ENCODE data around the gene CNN1. TPM values are rescaled to one million over a fixed set of nuclear protein-coding genes. Genes with fewer than 3 reads are reported as not detected.

The CNN1 gene
- total RNA-seq, 2 donors from 2014 or later: not detected

Other genes starting within 250 kb of the CNN1 start
- not detected for gene TSPAN16, start 242.7 kb upstream of the CNN1 start, total RNA-seq
- 10 to 100 TPM; 13.3 to 16.8 TPM for gene RAB3D, start 199.2 kb upstream of the CNN1 start, total RNA-seq
- 10 to 100 TPM; 60.4 to 64.7 TPM for gene TMEM205, start 192.6 kb upstream of the CNN1 start, total RNA-seq
- gene CCDC159, start 192.3 kb upstream of the CNN1 start, total RNA-seq: 10 to 100 TPM; 27.9 to 30.7 TPM
- gene PLPPR2, start 183.4 kb upstream of the CNN1 start, total RNA-seq: 1 to 10 TPM; 6.9 to 9.7 TPM
- 1 to 10 TPM; 1.9 to 2.6 TPM for gene SWSAP1, start 164.2 kb upstream of the CNN1 start, total RNA-seq
- 10 to 100 TPM in 1 of 2 donors, 1 to 10 TPM in 1; 9.6 to 11.1 TPM for gene EPOR, start 154.5 kb upstream of the CNN1 start, total RNA-seq
- not detected for gene RGL3, start 119.5 kb upstream of the CNN1 start, total RNA-seq
- gene ODAD3, start 103.7 kb upstream of the CNN1 start, total RNA-seq: under 1 TPM; 0.16 to 0.50 TPM
- gene PRKCSH, start 103.2 kb upstream of the CNN1 start, total RNA-seq: 100 to 1,000 TPM; 253 to 266 TPM
- under 1 TPM in 1 of 2 donors, not detected in 1; 0.48 TPM for gene ELAVL3, start 57.8 kb upstream of the CNN1 start, total RNA-seq
- 10 to 100 TPM; 10.5 to 12.3 TPM for gene ZNF653, start 33.0 kb upstream of the CNN1 start, total RNA-seq
- 10 to 100 TPM; 35.7 to 44.0 TPM for gene ECSIT, start 9.7 kb upstream of the CNN1 start, total RNA-seq
- gene ELOF1, start 20.4 kb downstream of the CNN1 start, total RNA-seq: 10 to 100 TPM; 50.8 to 50.9 TPM
- 10 to 100 TPM; 22.9 to 31.5 TPM for gene ACP5, start 38.8 kb downstream of the CNN1 start, total RNA-seq
- gene ZNF627, start 58.6 kb downstream of the CNN1 start, total RNA-seq: 1 to 10 TPM; 8.1 to 8.5 TPM
- gene ZNF823, start 200.1 kb downstream of the CNN1 start, total RNA-seq: 1 to 10 TPM; 1.4 to 3.3 TPM
- gene ZNF441, start 228.1 kb downstream of the CNN1 start, total RNA-seq: 1 to 10 TPM; 5.3 to 6.0 TPM